HepG2 (cell line): Measurements from ENCODE around the gene ICAM5. TPM values are rescaled to one million over a fixed set of nuclear protein-coding genes. Genes with fewer than 3 reads are reported as not detected.

Experiments used
- CBX5 ChIP-seq: sonication (generic); formaldehyde crosslinking; IDR thresholded peaks from 2 replicates; pipeline ENCODE4 v1.4.0; 2020; ENCODE audit warnings: missing genetic modification reagents, borderline replicate concordance
- CCAR2 ChIP-seq: fragments of 200-400 bp; formaldehyde crosslinking; optimal IDR thresholded peaks from 2 replicates; pipeline ENCODE3; 2018; ENCODE audit warnings: low read depth, mild to moderate bottlenecking, low read length, moderate library complexity
- DNMT1 ChIP-seq: sonication (generic); formaldehyde crosslinking; IDR thresholded peaks from 2 replicates; pipeline ENCODE4 v1.5.1; 2020; ENCODE audit warnings: mild to moderate bottlenecking, missing genetic modification reagents
- PTBP1 ChIP-seq: fragments of 200-400 bp; formaldehyde crosslinking; IDR thresholded peaks from 2 replicates; pipeline ENCODE4 v1.6.1; 2018; ENCODE audit warnings: low read length, low read depth; ENCODE audit not compliant: poor library complexity, severe bottlenecking
- REPIN1 ChIP-seq: sonication (generic); formaldehyde crosslinking; IDR thresholded peaks from 2 replicates; pipeline ENCODE4 v1.8.0; 2022; ENCODE audit warnings: missing genetic modification reagents, low read depth, mild to moderate bottlenecking, borderline replicate concordance
- ZBTB8A ChIP-seq: sonication (generic); formaldehyde crosslinking; IDR thresholded peaks from 2 replicates; pipeline ENCODE4 v1.4.0; 2020; ENCODE audit warnings: mild to moderate bottlenecking, low read depth, missing genetic modification reagents, borderline replicate concordance
- ZNF138 ChIP-seq: sonication (generic); formaldehyde crosslinking; IDR thresholded peaks from 2 replicates; pipeline ENCODE4 v1.5.0; 2020; ENCODE audit warnings: mild to moderate bottlenecking, low read depth, missing genetic modification reagents
- ZNF234 ChIP-seq: sonication (generic); formaldehyde crosslinking; conservative IDR thresholded peaks from 2 replicates; pipeline ENCODE4 v1.5.1; 2020; ENCODE audit warnings: mild to moderate bottlenecking, missing genetic modification reagents
- ZNF530 ChIP-seq: sonication (generic); formaldehyde crosslinking; IDR thresholded peaks from 2 replicates; pipeline ENCODE4 v1.5.0; 2020; ENCODE audit warnings: low read depth, mild to moderate bottlenecking, missing genetic modification reagents
- ZNF562 ChIP-seq: sonication (generic); formaldehyde crosslinking; IDR thresholded peaks from 2 replicates; pipeline ENCODE4 v1.8.0; 2022; ENCODE audit warnings: missing genetic modification reagents, borderline replicate concordance
- ZNF777 ChIP-seq: sonication (generic); formaldehyde crosslinking; IDR thresholded peaks from 2 replicates; pipeline ENCODE4 v1.4.0; 2020; ENCODE audit warnings: missing genetic modification reagents
- ZNF781 ChIP-seq: sonication (generic); formaldehyde crosslinking; IDR thresholded peaks from 2 replicates; pipeline ENCODE4 v1.5.1; 2020; ENCODE audit warnings: borderline replicate concordance, mild to moderate bottlenecking, missing genetic modification reagents; ENCODE audit errors: not compliant biosample characterization
- polyA plus RNA-seq, 8 experiments: library from polyadenylated mRNA; depleted of rRNA in 3 of 8; stranded (reverse) in 7 of 8; unstranded in 1 of 8; fragments of >200 nt; fragmentation: Illumina TruSeq in 4 of 8; extraction: Trizol in 4 of 8; gene quantifications; 2 replicates each; pipeline versions ENCODE4 v1.2.1 to v1.2.3, GENCODE V29; 2011 to 2016; ENCODE audit warnings: low read depth in 4 of 8, missing spikeins in 1 of 8, mixed read lengths in 1 of 8; ENCODE audit not compliant: insufficient read depth in 1 of 8
- total RNA-seq, 5 experiments: library from RNA; depleted of rRNA; stranded (reverse); fragments of >200 nt; fragmentation: Illumina TruSeq; extraction: Trizol; gene quantifications; 2 replicates each; pipeline ENCODE4 v1.2.3, GENCODE V29; 2016; ENCODE audit warnings: low read depth in 1 of 5
- TF ChIP-seq, protein P1 (sequence below): sonication (generic); formaldehyde crosslinking; IDR thresholded peaks from 2 replicates; pipeline ENCODE4 v1.4.0; 2020; ENCODE audit warnings: missing genetic modification reagents
- TF ChIP-seq, protein P2 (sequence below): IDR thresholded peaks from 2 replicates; pipeline ENCODE4 v1.6.1; 2012; ENCODE audit warnings: low read depth, low read length, improper control_type of control experiment
- TF ChIP-seq, protein P3 (sequence below): sonication (generic); formaldehyde crosslinking; IDR thresholded peaks from 2 replicates; pipeline ENCODE4 v1.5.1; 2020; ENCODE audit warnings: missing genetic modification reagents, mild to moderate bottlenecking, borderline replicate concordance
- TF ChIP-seq, protein P4 (sequence below): sonication (generic); formaldehyde crosslinking; IDR thresholded peaks from 2 replicates; pipeline ENCODE4 v1.5.0; 2020; ENCODE audit warnings: missing genetic modification reagents
- TF ChIP-seq, protein P5 (sequence below): sonication (generic); formaldehyde crosslinking; IDR thresholded peaks from 2 replicates; pipeline ENCODE4 v1.4.0; 2020; ENCODE audit warnings: missing genetic modification reagents
- TF ChIP-seq, protein P6 (sequence below): sonication (generic); formaldehyde crosslinking; IDR thresholded peaks from 2 replicates; pipeline ENCODE4 v1.8.0; 2022; ENCODE audit warnings: missing genetic modification reagents, low read depth, mild to moderate bottlenecking, borderline replicate concordance
- TF ChIP-seq, protein P7 (sequence below): sonication (generic); formaldehyde crosslinking; IDR thresholded peaks from 2 replicates; pipeline ENCODE4 v1.8.0; 2022; ENCODE audit warnings: mild to moderate bottlenecking, missing genetic modification reagents

The ICAM5 gene
- total and polyA plus RNA-seq, 2 of the 13 experiments (the other 11 are each of a cell fraction or from before 2014, with no cell fraction given), result 0.46 to 1.6 TPM

DNA sequence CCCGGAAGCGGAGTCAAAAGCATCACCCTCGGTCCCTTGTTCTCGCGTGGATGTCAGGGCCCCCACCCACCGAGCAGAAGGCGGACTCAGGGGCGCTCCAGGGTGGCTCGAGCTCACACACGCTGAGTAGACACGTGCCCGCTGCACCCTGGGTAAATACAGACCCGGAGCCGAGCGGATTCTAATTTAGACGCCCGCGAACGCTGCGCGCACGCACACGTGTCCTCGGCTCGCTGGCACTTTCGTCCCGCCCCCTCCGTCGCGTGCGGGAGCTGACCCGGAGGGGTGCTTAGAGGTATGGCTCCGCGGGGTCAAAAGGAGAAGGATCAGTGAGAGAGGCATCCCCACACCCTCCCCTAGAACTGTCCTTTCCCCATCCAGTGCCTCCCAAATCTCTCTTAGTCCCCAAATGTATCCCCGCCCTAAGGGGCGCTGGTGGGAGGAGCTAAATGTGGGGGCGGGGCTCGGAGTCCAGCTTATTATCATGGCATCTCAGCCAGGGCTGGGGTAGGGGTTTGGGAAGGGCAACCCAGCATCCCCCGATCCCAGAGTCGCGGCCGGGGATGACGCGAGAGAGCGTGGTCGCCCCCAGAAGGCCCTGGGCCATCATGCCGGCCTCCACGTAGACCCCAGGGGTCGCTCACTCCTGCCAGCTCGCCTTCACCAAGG, 451 bp upstream of the ICAM5 start (continued):
- TF ChIP-seq, protein P1, sequence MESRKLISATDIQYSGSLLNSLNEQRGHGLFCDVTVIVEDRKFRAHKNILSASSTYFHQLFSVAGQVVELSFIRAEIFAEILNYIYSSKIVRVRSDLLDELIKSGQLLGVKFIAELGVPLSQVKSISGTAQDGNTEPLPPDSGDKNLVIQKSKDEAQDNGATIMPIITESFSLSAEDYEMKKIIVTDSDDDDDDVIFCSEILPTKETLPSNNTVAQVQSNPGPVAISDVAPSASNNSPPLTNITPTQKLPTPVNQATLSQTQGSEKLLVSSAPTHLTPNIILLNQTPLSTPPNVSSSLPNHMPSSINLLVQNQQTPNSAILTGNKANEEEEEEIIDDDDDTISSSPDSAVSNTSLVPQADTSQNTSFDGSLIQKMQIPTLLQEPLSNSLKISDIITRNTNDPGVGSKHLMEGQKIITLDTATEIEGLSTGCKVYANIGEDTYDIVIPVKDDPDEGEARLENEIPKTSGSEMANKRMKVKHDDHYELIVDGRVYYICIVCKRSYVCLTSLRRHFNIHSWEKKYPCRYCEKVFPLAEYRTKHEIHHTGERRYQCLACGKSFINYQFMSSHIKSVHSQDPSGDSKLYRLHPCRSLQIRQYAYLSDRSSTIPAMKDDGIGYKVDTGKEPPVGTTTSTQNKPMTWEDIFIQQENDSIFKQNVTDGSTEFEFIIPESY, result no peak
- TF ChIP-seq, protein P2, sequence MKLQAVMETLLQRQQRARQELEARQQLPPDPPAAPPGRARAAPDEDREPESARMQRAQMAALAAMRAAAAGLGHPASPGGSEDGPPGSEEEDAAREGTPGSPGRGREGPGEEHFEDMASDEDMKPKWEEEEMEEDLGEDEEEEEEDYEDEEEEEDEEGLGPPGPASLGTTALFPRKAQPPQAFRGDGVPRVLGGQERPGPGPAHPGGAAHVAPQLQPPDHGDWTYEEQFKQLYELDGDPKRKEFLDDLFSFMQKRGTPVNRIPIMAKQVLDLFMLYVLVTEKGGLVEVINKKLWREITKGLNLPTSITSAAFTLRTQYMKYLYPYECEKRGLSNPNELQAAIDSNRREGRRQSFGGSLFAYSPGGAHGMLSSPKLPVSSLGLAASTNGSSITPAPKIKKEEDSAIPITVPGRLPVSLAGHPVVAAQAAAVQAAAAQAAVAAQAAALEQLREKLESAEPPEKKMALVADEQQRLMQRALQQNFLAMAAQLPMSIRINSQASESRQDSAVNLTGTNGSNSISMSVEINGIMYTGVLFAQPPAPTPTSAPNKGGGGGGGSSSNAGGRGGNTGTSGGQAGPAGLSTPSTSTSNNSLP, result no peak
- TF ChIP-seq CCAR2 (no peak), ZNF562 (CRISPR knock-in tag) (no peak), ZNF234 (CRISPR knock-in tag) (no peak), ZNF781 (CRISPR knock-in tag) (peak; percentile 42), ZNF777 (peak; percentile 84), CBX5 (CRISPR knock-in tag) (no peak), REPIN1 (CRISPR knock-in tag) (0 out of 2 replicates have a peak, but pooled peaks have one; percentile 4), PTBP1 (no peak), DNMT1 (CRISPR knock-in tag) (no peak), ZNF138 (CRISPR knock-in tag) (no peak), ZBTB8A (no peak), ZNF530 (no peak)
- TF ChIP-seq, protein P3, sequence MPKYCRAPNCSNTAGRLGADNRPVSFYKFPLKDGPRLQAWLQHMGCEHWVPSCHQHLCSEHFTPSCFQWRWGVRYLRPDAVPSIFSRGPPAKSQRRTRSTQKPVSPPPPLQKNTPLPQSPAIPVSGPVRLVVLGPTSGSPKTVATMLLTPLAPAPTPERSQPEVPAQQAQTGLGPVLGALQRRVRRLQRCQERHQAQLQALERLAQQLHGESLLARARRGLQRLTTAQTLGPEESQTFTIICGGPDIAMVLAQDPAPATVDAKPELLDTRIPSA, result no peak
- TF ChIP-seq, protein P4, sequence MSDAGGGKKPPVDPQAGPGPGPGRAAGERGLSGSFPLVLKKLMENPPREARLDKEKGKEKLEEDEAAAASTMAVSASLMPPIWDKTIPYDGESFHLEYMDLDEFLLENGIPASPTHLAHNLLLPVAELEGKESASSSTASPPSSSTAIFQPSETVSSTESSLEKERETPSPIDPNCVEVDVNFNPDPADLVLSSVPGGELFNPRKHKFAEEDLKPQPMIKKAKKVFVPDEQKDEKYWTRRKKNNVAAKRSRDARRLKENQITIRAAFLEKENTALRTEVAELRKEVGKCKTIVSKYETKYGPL, result no peak
- TF ChIP-seq, protein P5, sequence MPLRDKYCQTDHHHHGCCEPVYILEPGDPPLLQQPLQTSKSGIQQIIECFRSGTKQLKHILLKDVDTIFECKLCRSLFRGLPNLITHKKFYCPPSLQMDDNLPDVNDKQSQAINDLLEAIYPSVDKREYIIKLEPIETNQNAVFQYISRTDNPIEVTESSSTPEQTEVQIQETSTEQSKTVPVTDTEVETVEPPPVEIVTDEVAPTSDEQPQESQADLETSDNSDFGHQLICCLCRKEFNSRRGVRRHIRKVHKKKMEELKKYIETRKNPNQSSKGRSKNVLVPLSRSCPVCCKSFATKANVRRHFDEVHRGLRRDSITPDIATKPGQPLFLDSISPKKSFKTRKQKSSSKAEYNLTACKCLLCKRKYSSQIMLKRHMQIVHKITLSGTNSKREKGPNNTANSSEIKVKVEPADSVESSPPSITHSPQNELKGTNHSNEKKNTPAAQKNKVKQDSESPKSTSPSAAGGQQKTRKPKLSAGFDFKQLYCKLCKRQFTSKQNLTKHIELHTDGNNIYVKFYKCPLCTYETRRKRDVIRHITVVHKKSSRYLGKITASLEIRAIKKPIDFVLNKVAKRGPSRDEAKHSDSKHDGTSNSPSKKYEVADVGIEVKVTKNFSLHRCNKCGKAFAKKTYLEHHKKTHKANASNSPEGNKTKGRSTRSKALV, result 0 out of 2 replicates have a peak, but pooled peaks have one; percentile 57
- TF ChIP-seq, protein P6, sequence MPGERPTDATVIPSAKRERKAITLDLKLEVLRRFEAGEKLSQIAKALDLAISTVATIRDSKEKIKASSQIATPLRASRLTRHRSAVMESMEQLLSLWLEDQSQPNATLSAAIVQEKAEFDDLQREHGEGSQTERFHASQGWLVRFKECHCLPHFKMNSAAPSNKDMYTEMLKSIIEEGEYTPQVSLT (CRISPR knock-in tag), result peak; percentile 46; the same call in 1 of the 2 replicates
- TF ChIP-seq, protein P7, sequence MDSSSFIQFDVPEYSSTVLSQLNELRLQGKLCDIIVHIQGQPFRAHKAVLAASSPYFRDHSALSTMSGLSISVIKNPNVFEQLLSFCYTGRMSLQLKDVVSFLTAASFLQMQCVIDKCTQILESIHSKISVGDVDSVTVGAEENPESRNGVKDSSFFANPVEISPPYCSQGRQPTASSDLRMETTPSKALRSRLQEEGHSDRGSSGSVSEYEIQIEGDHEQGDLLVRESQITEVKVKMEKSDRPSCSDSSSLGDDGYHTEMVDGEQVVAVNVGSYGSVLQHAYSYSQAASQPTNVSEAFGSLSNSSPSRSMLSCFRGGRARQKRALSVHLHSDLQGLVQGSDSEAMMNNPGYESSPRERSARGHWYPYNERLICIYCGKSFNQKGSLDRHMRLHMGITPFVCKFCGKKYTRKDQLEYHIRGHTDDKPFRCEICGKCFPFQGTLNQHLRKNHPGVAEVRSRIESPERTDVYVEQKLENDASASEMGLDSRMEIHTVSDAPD (CRISPR knock-in tag), result no peak
